ENCODE measurements around the gene SESN1.

DNA sequence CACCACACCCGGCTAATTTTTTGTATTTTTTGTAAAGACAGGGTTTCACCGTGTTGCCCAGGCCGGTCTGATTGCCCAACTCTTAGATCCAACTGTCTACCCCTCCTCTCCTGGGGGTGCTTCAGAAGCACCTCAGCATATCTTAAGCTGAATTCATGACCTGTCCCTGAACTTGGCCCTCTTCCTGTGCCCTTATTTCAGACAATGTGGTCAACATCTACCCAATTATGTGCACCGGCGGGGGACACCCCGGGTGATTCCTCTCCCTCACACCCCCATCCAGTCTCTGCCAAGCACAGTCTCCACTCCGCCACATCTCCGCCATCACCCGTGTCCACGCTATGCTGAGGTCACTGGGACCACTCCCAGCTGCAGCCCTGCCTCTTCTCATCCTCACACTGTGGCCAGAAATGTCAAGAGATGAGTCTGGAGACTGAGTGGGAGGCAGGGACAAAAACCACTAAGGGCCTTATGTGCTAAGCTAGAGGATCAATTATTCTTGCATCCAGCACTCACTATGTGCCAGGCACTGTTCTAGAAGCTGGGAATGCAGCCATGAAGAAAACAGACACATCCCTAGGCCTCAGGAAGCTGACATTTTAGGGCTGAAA, 134.6 kb downstream of the SESN1 start:
- TF ChIP-seq, protein P1, sequence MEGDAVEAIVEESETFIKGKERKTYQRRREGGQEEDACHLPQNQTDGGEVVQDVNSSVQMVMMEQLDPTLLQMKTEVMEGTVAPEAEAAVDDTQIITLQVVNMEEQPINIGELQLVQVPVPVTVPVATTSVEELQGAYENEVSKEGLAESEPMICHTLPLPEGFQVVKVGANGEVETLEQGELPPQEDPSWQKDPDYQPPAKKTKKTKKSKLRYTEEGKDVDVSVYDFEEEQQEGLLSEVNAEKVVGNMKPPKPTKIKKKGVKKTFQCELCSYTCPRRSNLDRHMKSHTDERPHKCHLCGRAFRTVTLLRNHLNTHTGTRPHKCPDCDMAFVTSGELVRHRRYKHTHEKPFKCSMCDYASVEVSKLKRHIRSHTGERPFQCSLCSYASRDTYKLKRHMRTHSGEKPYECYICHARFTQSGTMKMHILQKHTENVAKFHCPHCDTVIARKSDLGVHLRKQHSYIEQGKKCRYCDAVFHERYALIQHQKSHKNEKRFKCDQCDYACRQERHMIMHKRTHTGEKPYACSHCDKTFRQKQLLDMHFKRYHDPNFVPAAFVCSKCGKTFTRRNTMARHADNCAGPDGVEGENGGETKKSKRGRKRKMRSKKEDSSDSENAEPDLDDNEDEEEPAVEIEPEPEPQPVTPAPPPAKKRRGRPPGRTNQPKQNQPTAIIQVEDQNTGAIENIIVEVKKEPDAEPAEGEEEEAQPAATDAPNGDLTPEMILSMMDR (IDR thresholded peaks at IDR 0.05) = no peak
- no peak for TF ChIP-seq POLR2A (IDR thresholded peaks at IDR 0.05; ENCODE audit: low read depth)

All from esophagus muscularis mucosa (tissue), 3 donors.